Measurements from ENCODE around the gene EPB41L1.

- TF ChIP-seq CTCF (conservative IDR thresholded peaks at IDR 0.05; ENCODE audit: low read depth, low read length) (no peak), EZH2 (IDR thresholded peaks at IDR 0.05; ENCODE audit: borderline replicate concordance, low read depth, low read length, poor library complexity, severe bottlenecking) (no peak)
Observed at GRCh38 chr20:36235892-36236785, 81.6 kb downstream of the EPB41L1 start, which contains the start of gene AAR2.
